HepG2 (cell line): ENCODE data around the gene AP3B1. TPM values are rescaled to one million over a fixed set of nuclear protein-coding genes. Genes with fewer than 3 reads are reported as not detected.

Source experiments
- AFF4 ChIP-seq: sonication (generic); formaldehyde crosslinking; IDR thresholded peaks from 2 replicates; pipeline ENCODE4 v1.4.0; 2020; ENCODE audit warnings: missing genetic modification reagents
- CBX1 ChIP-seq: IDR thresholded peaks from one replicate; pipeline ENCODE4 v1.6.1; 2016; ENCODE audit warnings: antibody characterized with exemption, low read depth
- CREB3 ChIP-seq: sonication (generic); formaldehyde crosslinking; IDR thresholded peaks from 2 replicates; pipeline ENCODE4 v1.5.0; 2020; ENCODE audit warnings: missing genetic modification reagents
- HBP1 ChIP-seq: IDR thresholded peaks from 2 replicates; pipeline ENCODE4 v1.6.1; 2016; ENCODE audit warnings: low read depth, control low read depth
- MTF1 ChIP-seq: sonication (generic); formaldehyde crosslinking; IDR thresholded peaks from 2 replicates; pipeline ENCODE4 v1.5.0; 2020; ENCODE audit warnings: missing genetic modification reagents
- SMAD1 ChIP-seq: sonication (generic); formaldehyde crosslinking; IDR thresholded peaks from 2 replicates; pipeline ENCODE4 v1.4.0; 2020; ENCODE audit warnings: missing genetic modification reagents, low read depth, mild to moderate bottlenecking, borderline replicate concordance
- TBX3 ChIP-seq: fragments of 450-650 bp; IDR thresholded peaks from 2 replicates; pipeline ENCODE4 v1.6.1; 2017; ENCODE audit warnings: antibody characterized with exemption, mild to moderate bottlenecking, inconsistent platforms, borderline replicate concordance
- THAP11 ChIP-seq: IDR thresholded peaks from 2 replicates; pipeline ENCODE4 v1.6.1; 2016; ENCODE audit warnings: missing biosample characterization, missing genetic modification reagents
- THYN1 ChIP-seq: sonication (generic); formaldehyde crosslinking; IDR thresholded peaks from 2 replicates; pipeline ENCODE4 v1.8.1; 2023; ENCODE audit warnings: low read depth, mild to moderate bottlenecking, moderate library complexity, missing genetic modification reagents, borderline replicate concordance
- XBP1 ChIP-seq: sonication (generic); formaldehyde crosslinking; IDR thresholded peaks from 2 replicates; pipeline ENCODE4 v1.5.0; 2020; ENCODE audit warnings: missing genetic modification reagents
- ZBTB21 ChIP-seq: sonication (generic); formaldehyde crosslinking; IDR thresholded peaks from 2 replicates; pipeline ENCODE4 v1.4.0; 2020; ENCODE audit warnings: missing genetic modification reagents
- ZBTB3 ChIP-seq: sonication (generic); formaldehyde crosslinking; IDR thresholded peaks from 2 replicates; pipeline ENCODE4 v1.4.0; 2020; ENCODE audit warnings: low read depth, mild to moderate bottlenecking, moderate library complexity, missing genetic modification reagents, borderline replicate concordance
- ZC3H4 ChIP-seq: sonication (generic); formaldehyde crosslinking; IDR thresholded peaks from 2 replicates; pipeline ENCODE4 v1.4.0; 2020; ENCODE audit warnings: missing genetic modification reagents, borderline replicate concordance
- ZHX1 ChIP-seq: sonication (generic); formaldehyde crosslinking; IDR thresholded peaks from 2 replicates; pipeline ENCODE4 v1.8.1; 2022; ENCODE audit warnings: low read depth, mild to moderate bottlenecking, missing genetic modification reagents
- ZMYM3 ChIP-seq: sonication (generic); formaldehyde crosslinking; IDR thresholded peaks from 2 replicates; pipeline ENCODE4 v1.5.1; 2020; ENCODE audit warnings: mild to moderate bottlenecking, missing genetic modification reagents
- ZNF530 ChIP-seq: sonication (generic); formaldehyde crosslinking; IDR thresholded peaks from 2 replicates; pipeline ENCODE4 v1.5.0; 2020; ENCODE audit warnings: low read depth, mild to moderate bottlenecking, missing genetic modification reagents
- ZNF782 ChIP-seq: sonication (generic); formaldehyde crosslinking; IDR thresholded peaks from 2 replicates; pipeline ENCODE4 v1.4.0; 2020; ENCODE audit warnings: missing genetic modification reagents, mild to moderate bottlenecking, borderline replicate concordance
- ZNF83 ChIP-seq: sonication (generic); formaldehyde crosslinking; IDR thresholded peaks from 2 replicates; pipeline ENCODE4 v1.4.0; 2020; ENCODE audit warnings: missing genetic modification reagents, mild to moderate bottlenecking, borderline replicate concordance
- ZZZ3 ChIP-seq: sonication (generic); formaldehyde crosslinking; IDR thresholded peaks from 2 replicates; pipeline ENCODE4 v1.4.0; 2020; ENCODE audit warnings: missing genetic modification reagents, mild to moderate bottlenecking, borderline replicate concordance
- polyA plus RNA-seq, 8 experiments: library from polyadenylated mRNA; depleted of rRNA in 3 of 8; stranded (reverse) in 7 of 8; unstranded in 1 of 8; fragments of >200 nt; fragmentation: Illumina TruSeq in 4 of 8; extraction: Trizol in 4 of 8; gene quantifications; 2 replicates each; pipeline versions ENCODE4 v1.2.1 to v1.2.3, GENCODE V29; 2011 to 2016; ENCODE audit warnings: low read depth in 4 of 8, missing spikeins in 1 of 8, mixed read lengths in 1 of 8; ENCODE audit not compliant: insufficient read depth in 1 of 8
- total RNA-seq, 5 experiments: library from RNA; depleted of rRNA; stranded (reverse); fragments of >200 nt; fragmentation: Illumina TruSeq; extraction: Trizol; gene quantifications; 2 replicates each; pipeline ENCODE4 v1.2.3, GENCODE V29; 2016; ENCODE audit warnings: low read depth in 1 of 5

Gene AP3B1
- total and polyA plus RNA-seq, 2 of the 13 experiments (the other 11 are each of a cell fraction or from before 2014, with no cell fraction given) = 37.7 to 51.2 TPM

GRCh38 chr5:78295035-78295961, 800 bp upstream of the AP3B1 start (continued):
- no peak for TF ChIP-seq ZNF83 (CRISPR knock-in tag)
- TF ChIP-seq THAP11 (CRISPR knock-in tag) = no peak
- no peak for TF ChIP-seq THYN1 (CRISPR knock-in tag)
- TF ChIP-seq ZMYM3 (CRISPR knock-in tag) = peak; percentile 85
- no peak for TF ChIP-seq ZC3H4 (CRISPR knock-in tag)
- no peak for TF ChIP-seq XBP1 (CRISPR knock-in tag)
- no peak for TF ChIP-seq AFF4 (CRISPR knock-in tag)
- no peak for TF ChIP-seq ZBTB21 (CRISPR knock-in tag)
- TF ChIP-seq CREB3 (CRISPR knock-in tag) = 0 out of 2 replicates have a peak, but pooled peaks have one; percentile 2
- no peak for TF ChIP-seq SMAD1
- no peak for TF ChIP-seq ZZZ3 (CRISPR knock-in tag)
- TF ChIP-seq HBP1 (CRISPR knock-in tag) = 0 out of 2 replicates have a peak, but pooled peaks have one; percentile 3
- TF ChIP-seq CBX1 = no peak
- no peak for TF ChIP-seq TBX3
- no peak for TF ChIP-seq ZBTB3 (CRISPR knock-in tag)
- no peak for TF ChIP-seq MTF1 (CRISPR knock-in tag)
- TF ChIP-seq ZHX1 (CRISPR knock-in tag) = no peak
- TF ChIP-seq ZNF782 = no peak
- no peak for TF ChIP-seq ZNF530
